Measurements from ENCODE around the gene CTAGE9. TPM values are rescaled to one million over a fixed set of nuclear protein-coding genes. Genes with fewer than 3 reads are reported as not detected.
"Not testable (repeated sequence)": the region's sequence is repeated elsewhere in the genome, so short reads cannot be mapped to it uniquely, and the experiment has no call there.

Gene CTAGE9
- total RNA-seq, 1 donor from 2014 or later: not detected

DNA sequence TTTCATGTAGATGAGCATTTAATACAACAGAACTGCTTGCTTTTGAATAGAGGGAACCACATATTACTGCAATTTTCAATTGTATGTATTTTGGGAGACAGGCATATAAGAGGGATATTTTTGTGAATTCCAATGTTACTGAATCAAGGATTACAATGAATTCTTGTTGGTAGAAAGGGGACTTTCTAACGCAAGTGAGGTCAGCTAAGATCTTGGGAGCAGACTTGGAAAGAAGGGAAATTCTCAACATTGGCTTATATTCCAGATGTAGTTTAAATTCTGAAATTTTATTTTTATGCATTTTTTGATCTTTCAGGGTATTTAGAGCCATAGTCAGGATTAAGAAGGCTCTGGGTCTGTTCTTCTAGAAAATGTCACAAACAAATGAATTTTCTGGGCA, 43.3 kb upstream of the CTAGE9 start:
- no peak for DNase-seq (ENCODE audit: low spot score in 2 of 2)
- intact Hi-C loops (cut with DNase I): loop anchor here (5.0 kb wide), 1 partner anchor 33 kb away; no protein-coding TSS in a partner anchor
- Histone ChIP-seq H3K9me3 (no peaks in the 10 kb centered on the region), H3K27me3 (no peaks in the 10 kb centered on the region), H3K27ac (no peak overlapping the region), H3K4me1 (peaks cover 0 to 7% of the 10 kb centered on the region in 2 donors), H3K4me3 (no peak overlapping the region), H3K36me3 (no peaks in the 10 kb centered on the region)
- TF ChIP-seq, protein P1, sequence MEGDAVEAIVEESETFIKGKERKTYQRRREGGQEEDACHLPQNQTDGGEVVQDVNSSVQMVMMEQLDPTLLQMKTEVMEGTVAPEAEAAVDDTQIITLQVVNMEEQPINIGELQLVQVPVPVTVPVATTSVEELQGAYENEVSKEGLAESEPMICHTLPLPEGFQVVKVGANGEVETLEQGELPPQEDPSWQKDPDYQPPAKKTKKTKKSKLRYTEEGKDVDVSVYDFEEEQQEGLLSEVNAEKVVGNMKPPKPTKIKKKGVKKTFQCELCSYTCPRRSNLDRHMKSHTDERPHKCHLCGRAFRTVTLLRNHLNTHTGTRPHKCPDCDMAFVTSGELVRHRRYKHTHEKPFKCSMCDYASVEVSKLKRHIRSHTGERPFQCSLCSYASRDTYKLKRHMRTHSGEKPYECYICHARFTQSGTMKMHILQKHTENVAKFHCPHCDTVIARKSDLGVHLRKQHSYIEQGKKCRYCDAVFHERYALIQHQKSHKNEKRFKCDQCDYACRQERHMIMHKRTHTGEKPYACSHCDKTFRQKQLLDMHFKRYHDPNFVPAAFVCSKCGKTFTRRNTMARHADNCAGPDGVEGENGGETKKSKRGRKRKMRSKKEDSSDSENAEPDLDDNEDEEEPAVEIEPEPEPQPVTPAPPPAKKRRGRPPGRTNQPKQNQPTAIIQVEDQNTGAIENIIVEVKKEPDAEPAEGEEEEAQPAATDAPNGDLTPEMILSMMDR (IDR thresholded peaks at IDR 0.05): no peak

DNA sequence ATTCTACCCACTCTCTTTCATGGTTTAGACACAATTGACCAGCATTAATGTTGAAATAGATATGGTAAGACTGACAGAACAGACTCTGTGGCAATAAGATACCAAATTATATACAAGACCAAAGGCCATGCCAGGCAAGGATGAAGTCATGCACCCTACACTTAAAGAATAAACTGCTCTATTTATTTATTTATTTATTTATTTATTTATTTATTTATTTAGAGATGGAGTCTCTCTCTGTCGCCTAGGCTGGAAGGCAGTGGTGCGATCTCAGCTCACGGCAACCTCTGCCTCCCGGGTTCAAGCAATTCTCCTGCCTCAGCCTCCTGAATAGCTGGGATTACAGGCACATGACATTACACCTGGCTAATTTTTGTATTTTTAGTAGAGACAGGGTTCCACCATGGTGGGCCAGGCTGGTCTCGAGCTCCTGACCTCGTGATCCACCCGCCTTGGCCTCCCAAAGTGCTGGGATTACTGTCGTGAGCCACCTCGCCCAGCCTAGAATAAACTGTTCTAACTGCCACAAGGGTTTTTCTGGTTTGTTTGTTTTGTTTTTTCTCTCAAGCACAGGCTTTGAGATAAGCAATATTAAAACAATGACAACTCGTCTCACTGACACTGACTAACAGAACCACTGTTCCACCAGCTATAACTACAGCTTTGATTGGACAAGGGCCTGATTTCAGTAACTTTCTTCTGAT, 40.3 kb upstream of the CTAGE9 start:
- not testable (repeated sequence) for H3K36me3 ChIP-seq; H3K4me1 ChIP-seq; H3K9me3 ChIP-seq; H3K27me3 ChIP-seq; DNase-seq (ENCODE audit: low spot score in 2 of 2); H3K4me3 ChIP-seq; H3K27ac ChIP-seq
- intact Hi-C loops (cut with DNase I): loop anchor here (5.0 kb wide), 1 partner anchor 36 kb away; no protein-coding TSS in a partner anchor

DNA sequence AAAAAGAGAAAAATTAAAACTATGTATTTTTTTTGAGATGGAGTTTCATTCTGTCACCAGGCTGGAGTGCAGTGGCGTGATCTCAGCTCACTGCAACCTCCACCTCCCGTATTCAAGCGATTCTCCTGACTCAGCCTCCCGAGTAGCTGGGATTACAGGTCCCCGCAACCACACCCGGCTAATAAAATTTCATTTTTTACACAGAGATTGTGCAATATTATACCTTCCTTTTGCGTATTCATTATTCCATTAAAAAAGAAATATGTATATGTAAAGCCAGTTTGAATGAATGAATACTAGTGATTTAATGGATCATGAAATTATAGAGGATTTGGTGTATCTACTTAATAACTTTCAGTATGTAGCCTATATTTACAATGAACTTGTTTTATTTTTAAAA, 38.2 kb upstream of the CTAGE9 start:
- no peaks in the 10 kb centered on the region for H3K4me1 ChIP-seq
- TF ChIP-seq, protein P1 (IDR thresholded peaks at IDR 0.05): no peak
- H3K27ac ChIP-seq: no peak overlapping the region
- no peaks in the 10 kb centered on the region for H3K27me3 ChIP-seq
- no peaks in the 10 kb centered on the region for H3K36me3 ChIP-seq
- no peaks in the 10 kb centered on the region for H3K9me3 ChIP-seq
- intact Hi-C loops (cut with DNase I): no loop called here
- no peak overlapping the region for H3K4me3 ChIP-seq
- no peak for DNase-seq (ENCODE audit: low spot score in 2 of 2)

DNA sequence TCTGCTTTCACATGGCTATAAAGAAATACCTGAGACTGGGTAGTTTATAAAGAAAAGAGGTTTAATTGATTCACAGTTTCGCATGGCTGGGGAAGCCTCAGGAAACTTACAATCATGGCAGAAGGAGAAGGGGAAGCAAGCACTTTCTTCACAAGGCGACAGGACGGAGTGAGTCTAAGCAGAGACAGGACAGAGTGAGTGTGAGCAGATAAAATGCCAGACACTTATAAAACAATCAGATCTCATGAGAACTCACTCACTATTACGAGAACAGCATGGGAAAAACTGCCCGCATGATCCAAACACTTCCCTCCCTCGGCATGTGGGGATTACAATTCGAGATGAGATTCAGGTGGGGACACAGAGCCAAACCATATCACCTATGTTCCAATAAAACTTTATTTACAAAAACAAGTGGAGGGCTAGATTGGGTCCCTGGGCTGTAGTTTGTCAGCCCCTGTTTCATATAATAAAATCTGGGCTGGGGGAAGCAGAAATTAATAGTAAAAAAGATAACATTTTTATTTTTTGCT, 37.1 kb upstream of the CTAGE9 start:
- no peak overlapping the region for H3K4me3 ChIP-seq
- H3K9me3 ChIP-seq: no peaks in the 10 kb centered on the region
- no peak overlapping the region for H3K27ac ChIP-seq
- DNase-seq (ENCODE audit: low spot score in 2 of 2): no peak
- H3K27me3 ChIP-seq: no peaks in the 10 kb centered on the region
- no peaks in the 10 kb centered on the region for H3K4me1 ChIP-seq
- TF ChIP-seq, protein P1 (IDR thresholded peaks at IDR 0.05): no peak
- intact Hi-C loops (cut with DNase I): no loop called here
- no peaks in the 10 kb centered on the region for H3K36me3 ChIP-seq

DNA sequence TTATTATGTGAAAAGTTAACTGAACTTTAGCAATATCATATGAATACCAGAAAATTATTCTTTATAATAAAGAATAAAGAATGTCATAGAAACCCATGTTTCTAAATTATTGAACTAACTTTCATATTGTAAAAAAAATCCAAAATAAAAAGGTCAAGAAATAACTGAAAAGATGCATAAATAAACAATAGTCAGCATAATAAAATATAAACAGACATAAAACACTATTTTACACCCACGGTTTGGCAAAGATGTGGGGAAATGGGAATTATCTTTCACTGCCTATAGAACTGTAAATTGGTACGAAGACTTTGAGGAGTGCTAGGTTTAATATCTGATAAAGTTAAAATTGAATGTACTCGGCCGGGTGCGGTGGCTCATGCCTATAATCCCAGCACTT, 34.7 kb upstream of the CTAGE9 start:
- no peaks in the 10 kb centered on the region for H3K36me3 ChIP-seq
- intact Hi-C loops (cut with DNase I): no loop called here
- H3K4me1 ChIP-seq: no peaks in the 10 kb centered on the region
- H3K27me3 ChIP-seq: no peaks in the 10 kb centered on the region
- TF ChIP-seq, protein P1 (IDR thresholded peaks at IDR 0.05): no peak
- no peaks in the 10 kb centered on the region for H3K9me3 ChIP-seq
- H3K4me3 ChIP-seq: no peak overlapping the region
- H3K27ac ChIP-seq: no peak overlapping the region
- no peak for DNase-seq (ENCODE audit: low spot score in 2 of 2)

DNA sequence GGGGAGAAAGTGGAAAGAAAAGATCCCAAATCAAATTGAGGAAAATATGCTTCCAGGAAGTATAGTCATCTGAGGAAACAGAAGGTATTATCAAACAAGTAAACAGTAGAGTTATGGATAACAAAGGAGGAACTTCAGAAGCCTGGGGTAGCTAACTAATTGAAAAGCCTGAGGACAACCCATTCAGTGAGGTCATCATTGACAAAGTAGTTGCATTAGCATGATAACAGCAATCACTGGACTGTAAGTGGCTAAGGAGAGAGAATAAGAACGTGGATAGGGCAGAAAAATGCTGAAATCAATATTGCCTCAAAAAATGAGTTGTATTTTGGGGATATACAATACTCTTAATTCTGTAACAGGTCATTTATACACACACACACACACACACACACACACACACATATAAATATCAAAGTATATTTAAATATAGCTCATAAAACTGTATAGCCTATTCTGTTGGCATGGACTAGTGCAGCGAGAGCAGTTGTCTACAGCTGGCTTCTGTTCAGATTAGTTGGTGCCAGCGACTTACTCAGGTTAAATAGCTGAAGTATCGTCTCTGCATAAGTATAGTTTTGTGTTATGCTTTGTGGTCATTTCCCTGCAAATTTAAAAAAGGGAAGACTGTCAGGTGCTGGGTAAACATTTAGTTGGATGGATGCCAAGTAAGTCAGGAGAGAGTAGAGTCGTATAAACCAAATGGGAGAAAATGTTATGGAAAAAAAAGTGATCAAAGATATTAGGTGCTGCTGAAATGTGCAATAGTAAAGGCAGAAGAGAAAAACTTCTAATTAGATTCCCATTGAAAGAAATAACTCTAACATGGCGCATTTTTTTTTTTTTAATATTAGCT, 33.8 kb upstream of the CTAGE9 start:
- H3K4me3 ChIP-seq: no peak overlapping the region
- no peaks in the 10 kb centered on the region for H3K36me3 ChIP-seq
- TF ChIP-seq, protein P1 (IDR thresholded peaks at IDR 0.05): no peak
- no peak for DNase-seq (ENCODE audit: low spot score in 2 of 2)
- H3K9me3 ChIP-seq: no peaks in the 10 kb centered on the region
- intact Hi-C loops (cut with DNase I): no loop called here
- H3K4me1 ChIP-seq: no peaks in the 10 kb centered on the region
- no peaks in the 10 kb centered on the region for H3K27me3 ChIP-seq
- H3K27ac ChIP-seq: no peak overlapping the region

Measured in ascending aorta (tissue), 2 donors.